Tibial nerve (tissue), 4 donors: Measurements from ENCODE around the gene RARRES1. TPM values are rescaled to one million over a fixed set of nuclear protein-coding genes. Genes with fewer than 3 reads are reported as not detected.

Experiments used
- DNase-seq, 2 donors: peaks; one replicate each; pipeline ENCODE4 v3.0.0-alpha.2; 2019; ENCODE audit warnings: low spot score in 2 of 2
- H3K27ac ChIP-seq, 4 donors: fragments of 200-600 bp; sonication (generic) in 3 of 4; one replicate each; pipeline ENCODE4 v1.5.1; 2017 to 2019; ENCODE audit warnings: mild to moderate bottlenecking in 1 of 4
- H3K27me3 ChIP-seq, 2 donors: fragments of 200-600 bp; sonication (generic) in 1 of 2; one replicate each; pipeline versions ENCODE4 v1.5.1 to v1.6.0; 2017 to 2019
- H3K36me3 ChIP-seq, 3 donors: fragments of 200-600 bp; sonication (generic); one replicate each; pipeline ENCODE4 v1.5.1; 2018 to 2019
- H3K4me1 ChIP-seq, 4 donors: fragments of 200-600 bp; sonication (generic) in 3 of 4; one replicate each; pipeline ENCODE4 v1.5.1; 2017 to 2019
- H3K4me3 ChIP-seq, 4 donors: fragments of 200-600 bp; sonication (generic) in 3 of 4; one replicate each; pipeline ENCODE4 v1.5.1; 2017 to 2019; ENCODE audit warnings: mild to moderate bottlenecking in 1 of 4, moderate library complexity in 1 of 4
- H3K9me3 ChIP-seq, 4 donors: fragments of 200-600 bp; sonication (generic) in 3 of 4; one replicate each; pipeline ENCODE4 v1.5.1; 2017 to 2019
- CTCF ChIP-seq, 5 experiments: fragments of 200-600 bp in 3 of 5; fragments of 450-650 bp in 2 of 5; sonication (generic) in 3 of 5; IDR thresholded peaks; one replicate each; pipeline ENCODE4 v1.5.1; 2016 to 2019; ENCODE audit warnings: antibody characterized with exemption in 5 of 5, mild to moderate bottlenecking in 3 of 5, moderate library complexity in 2 of 5
- EP300 ChIP-seq, 2 donors: sonication (generic); formaldehyde crosslinking; IDR thresholded peaks; one replicate each; pipeline ENCODE4 v1.6.1; 2017; ENCODE audit warnings: antibody characterized with exemption in 2 of 2, mild to moderate bottlenecking in 1 of 2
- POLR2A ChIP-seq, 2 donors: fragments of 450-650 bp; IDR thresholded peaks; one replicate each; pipeline ENCODE4 v1.6.1; 2017; ENCODE audit warnings: antibody characterized with exemption in 2 of 2, mild to moderate bottlenecking in 2 of 2, moderate library complexity in 2 of 2
- WGBS, 2 donors: methylation state at CpG; one replicate each; pipeline ENCODE4 v1.1.5; 2018; 5-methylcytosine and 5-hydroxymethylcytosine counted together
- total RNA-seq, 4 donors: library from RNA; depleted of rRNA; stranded (reverse); fragments of >200 nt; gene quantifications; one replicate each; pipeline ENCODE4 v1.1.0, GENCODE V29; 2016

RARRES1 gene
- total RNA-seq, 4 donors from 2014 or later: 17.0 to 1,032 (median 80.4) TPM

- peaks cover 0 to 46% (median 0%) of the 10 kb centered on the region in 3 donors for H3K36me3 ChIP-seq
- no peaks in the 10 kb centered on the region for H3K27me3 ChIP-seq
- DNase-seq: no peak
- H3K4me3 ChIP-seq: no peak overlapping the region
- no peaks in the 10 kb centered on the region for H3K9me3 ChIP-seq
- 83 to 93% methylated on average over 3 of the region's 3 CpGs for WGBS, 2 donors
- TF ChIP-seq EP300 (IDR thresholded peaks at IDR 0.05): no peak
- TF ChIP-seq CTCF (IDR thresholded peaks at IDR 0.05): no peak
- no peak for TF ChIP-seq POLR2A (IDR thresholded peaks at IDR 0.05)
- H3K4me1 ChIP-seq: peaks cover 0 to 3% (median 0%) of the 10 kb centered on the region in 4 donors
- H3K27ac ChIP-seq: peak overlapping the region in 1 of 4 donors; percentile 54
These were observed 15.2 kb upstream of the RARRES1 start for GRCh38 chr3:158747417-158747816.

- no peak overlapping the region for H3K4me3 ChIP-seq
- no peak for DNase-seq
- no peak overlapping the region for H3K27ac ChIP-seq
- TF ChIP-seq CTCF (IDR thresholded peaks at IDR 0.05) (no peak), EP300 (IDR thresholded peaks at IDR 0.05) (no peak)
- no peaks in the 10 kb centered on the region for H3K27me3 ChIP-seq
- H3K9me3 ChIP-seq: no peaks in the 10 kb centered on the region
- WGBS, 2 donors: 94 to 96% methylated on average over 1 of the region's 1 CpG
- H3K4me1 ChIP-seq: peaks cover 0 to 3% (median 0%) of the 10 kb centered on the region in 4 donors
- H3K36me3 ChIP-seq: peaks cover 0 to 62% (median 0%) of the 10 kb centered on the region in 3 donors
These were observed 13.3 kb upstream of the RARRES1 start for GRCh38 chr3:158745551-158745950.

- TF ChIP-seq POLR2A (IDR thresholded peaks at IDR 0.05) (no peak), CTCF (IDR thresholded peaks at IDR 0.05) (no peak), EP300 (IDR thresholded peaks at IDR 0.05) (no peak)
- no peak overlapping the region for H3K4me3 ChIP-seq
- H3K27me3 ChIP-seq: no peaks in the 10 kb centered on the region
- peaks cover 0 to 3% (median 0%) of the 10 kb centered on the region in 4 donors for H3K4me1 ChIP-seq
- DNase-seq: no peak
- no peaks in the 10 kb centered on the region for H3K9me3 ChIP-seq
- H3K27ac ChIP-seq: no peak overlapping the region
- WGBS, 2 donors: 89 to 96% methylated on average over 4 of the region's 4 CpGs
- peaks cover 0 to 69% (median 0%) of the 10 kb centered on the region in 3 donors for H3K36me3 ChIP-seq
These were observed 12.5 kb upstream of the RARRES1 start for GRCh38 chr3:158744567-158745288.

- no peak for DNase-seq
- H3K4me1 ChIP-seq: peaks cover 0 to 3% (median 0%) of the 10 kb centered on the region in 4 donors
- no peak overlapping the region for H3K27ac ChIP-seq
- WGBS, 2 donors: 77 to 83% methylated on average over 5 of the region's 5 CpGs
- H3K27me3 ChIP-seq: no peaks in the 10 kb centered on the region
- no peak overlapping the region for H3K4me3 ChIP-seq
- H3K9me3 ChIP-seq: no peaks in the 10 kb centered on the region
- H3K36me3 ChIP-seq: peaks cover 0 to 70% (median 0%) of the 10 kb centered on the region in 3 donors
- TF ChIP-seq EP300 (IDR thresholded peaks at IDR 0.05) (no peak), CTCF (IDR thresholded peaks at IDR 0.05) (no peak), POLR2A (IDR thresholded peaks at IDR 0.05) (no peak)
These were observed 11.7 kb upstream of the RARRES1 start for GRCh38 chr3:158743664-158744566.
